CD4-positive, CD25-positive, alpha-beta regulatory T cell (primary cell): Measurements from ENCODE around the gene MEGF6. TPM values are rescaled to one million over a fixed set of nuclear protein-coding genes. Genes with fewer than 3 reads are reported as not detected.

Experiments
- ATAC-seq, 2 donors: fragments of 150-1000 bp; cut with Tn5 transposase; one replicate each; pipeline ENCODE4 v1.10.0; 2021; ENCODE audit warnings: low read depth in 2 of 2, moderate number of reproducible peaks in 2 of 2, moderate library complexity in 1 of 2
- DNase-seq, 3 donors: peaks; one replicate each; pipeline versions ENCODE4 v3.0.0 to v3.0.0-alpha.2; 2012 to 2022; ENCODE audit warnings: mixed read lengths in 1 of 3
- H3K27ac ChIP-seq: one replicate; pipeline ENCODE4 v1.7.0; 2013; ENCODE audit warnings: mild to moderate bottlenecking, low read length; ENCODE audit not compliant: insufficient read depth, poor library complexity, severe bottlenecking
- H3K27me3 ChIP-seq: one replicate; pipeline ENCODE4 v1.7.0; 2013; ENCODE audit warnings: low read length; ENCODE audit not compliant: control insufficient read depth, insufficient read depth
- H3K36me3 ChIP-seq: one replicate; pipeline ENCODE4 v1.7.0; 2013; ENCODE audit warnings: mild to moderate bottlenecking, low read length, moderate library complexity; ENCODE audit not compliant: control insufficient read depth, insufficient read depth
- H3K4me1 ChIP-seq: 2 replicates; pipeline ENCODE4 v1.7.0; 2013; ENCODE audit warnings: mild to moderate bottlenecking, low read length; ENCODE audit not compliant: insufficient read depth, control insufficient read depth, poor library complexity, severe bottlenecking
- H3K4me3 ChIP-seq: one replicate; pipeline ENCODE4 v1.7.0; 2013; ENCODE audit warnings: low read depth, mild to moderate bottlenecking, low read length, moderate library complexity
- H3K9me3 ChIP-seq, 2 experiments: 1 replicate in 1 of 2; 2 replicates in 1 of 2; pipeline ENCODE4 v1.7.0; 2013; ENCODE audit warnings: low read length in 2 of 2, mild to moderate bottlenecking in 1 of 2, moderate library complexity in 1 of 2; ENCODE audit not compliant: control insufficient read depth in 2 of 2
- H3K27ac Mint-ChIP-seq, 3 donors: one replicate each; pipeline ENCODE4 v1.8.0; 2020 to 2022; ENCODE audit warnings: mild to moderate bottlenecking in 3 of 3, mixed read lengths in 3 of 3, moderate library complexity in 2 of 3
- H3K27me3 Mint-ChIP-seq: one replicate; pipeline ENCODE4 v1.8.0; 2022; ENCODE audit warnings: mild to moderate bottlenecking, mixed read lengths
- H3K36me3 Mint-ChIP-seq: one replicate; pipeline ENCODE4 v1.8.0; 2020; ENCODE audit warnings: mixed read lengths
- H3K4me1 Mint-ChIP-seq, 4 donors: one replicate each; pipeline ENCODE4 v1.8.0; 2020 to 2022; ENCODE audit warnings: mixed read lengths in 4 of 4, mild to moderate bottlenecking in 1 of 4
- H3K4me3 Mint-ChIP-seq, 4 donors: one replicate each; pipeline ENCODE4 v1.8.0; 2020 to 2022; ENCODE audit warnings: mild to moderate bottlenecking in 4 of 4, mixed read lengths in 4 of 4, moderate library complexity in 3 of 4
- H3K9me3 Mint-ChIP-seq, 7 donors: one replicate each; pipeline ENCODE4 v1.8.0; 2020 to 2022; ENCODE audit warnings: mixed read lengths in 7 of 7, mild to moderate bottlenecking in 3 of 7, moderate library complexity in 2 of 7
- polyA plus RNA-seq, 4 donors: library from polyadenylated mRNA; unstranded; fragments of 300-500 nt; fragmentation: Illumina TruSeq; gene quantifications; one replicate each; pipeline ENCODE4 v1.2.3, GENCODE V29; 2021
- total RNA-seq: library from RNA; stranded (reverse); gene quantifications from one replicate; pipeline ENCODE4 v1.2.3, GENCODE V29; 2022

Gene MEGF6
- total and polyA plus RNA-seq, 5 donors from 2014 or later, result 4.7 to 123 (median 6.8) TPM

GRCh38 chr1:3541465-3541864 lies 69.8 kb downstream of the MEGF6 start:
- H3K9me3 Mint-ChIP-seq, result no peaks in the 10 kb centered on the region
- H3K9me3 ChIP-seq, result no peaks in the 10 kb centered on the region
- no peak for DNase-seq
- H3K36me3 Mint-ChIP-seq, result no peaks in the 10 kb centered on the region
- no peak overlapping the region for H3K27ac ChIP-seq
- no peaks in the 10 kb centered on the region for H3K27me3 ChIP-seq
- no peaks in the 10 kb centered on the region for H3K4me1 Mint-ChIP-seq
- H3K4me3 Mint-ChIP-seq, result no peak overlapping the region
- H3K36me3 ChIP-seq, result no peaks in the 10 kb centered on the region
- no peak for ATAC-seq
- H3K27ac Mint-ChIP-seq, result no peak overlapping the region
- H3K27me3 Mint-ChIP-seq, result no peaks in the 10 kb centered on the region
- no peaks in the 10 kb centered on the region for H3K4me1 ChIP-seq
- H3K4me3 ChIP-seq, result no peak overlapping the region

DNA sequence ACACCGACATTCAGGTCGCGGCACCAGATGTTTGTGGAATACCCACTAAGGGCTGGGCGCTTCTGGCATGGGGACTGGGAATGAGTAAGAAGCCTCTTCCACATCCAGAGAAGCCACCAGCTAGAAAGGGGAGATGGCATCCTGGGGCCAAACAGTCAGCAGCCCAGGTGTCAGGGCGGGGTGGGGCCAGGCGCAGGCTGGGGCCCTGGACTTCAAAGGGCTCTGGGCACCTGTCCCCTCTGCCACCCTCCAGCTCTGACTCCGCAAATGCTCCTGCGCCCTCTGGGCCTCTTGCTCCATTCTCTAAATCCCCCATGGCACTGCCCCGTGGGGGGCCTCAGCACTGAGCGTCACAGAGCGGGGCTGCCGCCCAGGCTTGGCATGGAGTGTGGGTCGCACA lies 70.4 kb downstream of the MEGF6 start:
- no peaks in the 10 kb centered on the region for H3K36me3 Mint-ChIP-seq
- Histone ChIP-seq H3K27me3 (no peaks in the 10 kb centered on the region), H3K9me3 (no peaks in the 10 kb centered on the region), H3K36me3 (no peaks in the 10 kb centered on the region), H3K4me1 (no peaks in the 10 kb centered on the region), H3K27ac (no peak overlapping the region), H3K4me3 (no peak overlapping the region)
- H3K4me1 Mint-ChIP-seq, result no peaks in the 10 kb centered on the region
- DNase-seq, result no peak
- H3K27ac Mint-ChIP-seq, result no peak overlapping the region
- no peak for ATAC-seq
- no peaks in the 10 kb centered on the region for H3K27me3 Mint-ChIP-seq
- H3K9me3 Mint-ChIP-seq, result no peaks in the 10 kb centered on the region
- H3K4me3 Mint-ChIP-seq, result no peak overlapping the region

DNA sequence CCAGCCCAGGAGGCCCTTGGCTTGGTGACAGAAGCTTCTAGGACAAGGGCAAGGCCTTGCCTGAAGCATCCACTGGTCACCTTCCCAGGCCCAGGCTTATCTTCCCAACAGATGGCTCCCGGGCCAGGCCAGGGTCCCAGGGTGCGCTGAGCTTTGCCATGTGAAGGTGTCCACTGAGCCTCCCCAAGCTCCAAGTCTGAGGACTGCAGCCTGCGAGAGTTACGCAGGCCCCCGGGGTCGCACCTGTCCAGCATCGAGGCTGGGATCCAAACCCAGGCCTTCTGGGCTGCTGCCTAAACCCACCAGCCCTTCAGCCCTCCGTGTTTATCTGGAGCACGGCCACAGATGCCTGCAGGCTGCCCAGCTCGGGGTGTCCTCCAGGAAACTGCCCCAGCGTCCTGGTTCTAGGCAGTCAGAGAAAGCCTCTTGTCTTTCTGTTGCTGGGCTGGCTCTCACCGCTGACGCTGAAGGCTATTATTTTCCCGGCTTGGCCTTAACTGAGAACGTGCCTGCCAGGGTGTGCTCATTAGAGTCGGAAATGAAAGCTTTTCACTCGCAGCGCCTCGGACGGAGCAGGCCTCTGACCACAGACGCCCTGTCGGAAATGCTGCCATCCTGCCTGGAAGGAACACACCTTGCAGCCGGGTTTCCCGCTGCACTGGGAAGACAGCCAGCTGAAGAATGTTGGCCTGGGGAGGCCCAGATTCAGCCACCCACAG lies 71.4 kb downstream of the MEGF6 start:
- H3K9me3 ChIP-seq, result no peaks in the 10 kb centered on the region
- H3K4me3 ChIP-seq, result no peak overlapping the region
- H3K27me3 ChIP-seq, result no peaks in the 10 kb centered on the region
- DNase-seq, result no peak
- H3K9me3 Mint-ChIP-seq, result no peaks in the 10 kb centered on the region
- H3K4me3 Mint-ChIP-seq, result no peak overlapping the region
- H3K36me3 Mint-ChIP-seq, result no peaks in the 10 kb centered on the region
- no peak for ATAC-seq
- H3K4me1 ChIP-seq, result no peaks in the 10 kb centered on the region
- no peaks in the 10 kb centered on the region for H3K36me3 ChIP-seq
- H3K4me1 Mint-ChIP-seq, result no peaks in the 10 kb centered on the region
- H3K27ac ChIP-seq, result no peak overlapping the region
- no peaks in the 10 kb centered on the region for H3K27me3 Mint-ChIP-seq
- no peak overlapping the region for H3K27ac Mint-ChIP-seq

DNA sequence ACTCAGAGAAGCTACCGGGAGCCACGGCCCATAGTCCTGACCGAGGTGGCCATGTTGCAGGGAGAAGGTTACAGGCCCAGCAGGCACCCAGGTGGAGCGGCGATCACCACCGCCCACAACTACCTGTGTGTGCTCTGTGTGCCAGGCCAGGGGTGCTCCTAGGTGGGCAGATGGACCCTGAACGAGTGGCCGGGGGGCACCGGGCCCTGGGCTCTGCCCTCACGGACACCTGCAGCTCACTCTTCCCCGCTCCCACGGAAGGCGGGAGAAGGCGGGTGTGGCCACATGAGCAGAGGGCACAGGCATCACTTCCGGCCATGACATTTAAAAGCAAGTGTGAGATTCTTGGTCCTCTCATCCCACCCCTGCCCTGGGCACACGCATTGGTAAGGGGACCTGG lies 73.9 kb downstream of the MEGF6 start:
- no peaks in the 10 kb centered on the region for H3K27me3 Mint-ChIP-seq
- H3K9me3 ChIP-seq, result no peaks in the 10 kb centered on the region

DNA sequence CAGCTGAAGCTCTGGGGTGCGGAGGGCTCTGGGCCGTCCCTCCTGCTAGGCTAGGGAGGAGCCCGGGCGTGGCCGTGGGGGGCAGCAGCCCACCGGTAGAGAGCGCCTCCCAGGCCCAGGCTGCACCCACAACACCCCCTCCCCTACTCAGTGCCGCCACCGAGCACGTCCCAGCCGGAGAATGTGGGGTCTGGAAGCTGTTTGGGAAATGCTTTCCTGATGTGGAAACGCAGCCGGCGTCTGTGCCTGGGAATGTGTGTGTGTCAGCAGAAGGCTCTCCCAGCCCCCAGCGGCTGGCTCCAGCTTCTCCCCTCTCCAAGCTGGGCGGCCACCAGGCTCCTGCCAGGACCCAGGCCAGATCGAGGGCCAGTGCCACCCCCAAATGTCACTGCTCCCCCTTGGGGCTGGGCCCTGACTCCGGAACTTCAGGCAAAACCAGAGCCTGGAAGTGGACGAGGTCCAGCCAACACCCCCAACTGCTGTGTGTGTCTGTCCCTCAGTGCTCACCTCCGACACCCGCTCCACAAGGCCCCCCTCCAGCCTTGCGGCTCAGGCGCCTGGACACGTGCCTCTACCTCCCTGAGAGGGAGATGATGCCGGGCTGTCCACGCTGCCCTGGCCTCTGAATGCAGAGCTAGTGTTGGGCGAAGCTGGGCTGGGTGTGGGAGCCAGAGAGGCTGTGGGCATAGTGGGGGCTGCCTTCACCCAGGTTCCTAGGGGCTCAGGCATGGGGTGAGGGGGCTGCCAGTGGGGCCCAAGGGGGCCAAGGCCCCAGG lies 74.7 kb downstream of the MEGF6 start:
- no peaks in the 10 kb centered on the region for H3K27me3 ChIP-seq
- H3K4me1 ChIP-seq, result no peaks in the 10 kb centered on the region
- peak overlapping the region in 1 of 4 donors; percentile 35 for H3K4me3 Mint-ChIP-seq
- no peaks in the 10 kb centered on the region for H3K9me3 Mint-ChIP-seq
- no peaks in the 10 kb centered on the region for H3K27me3 Mint-ChIP-seq
- ATAC-seq (no peak), DNase-seq (no peak)
- H3K4me3 ChIP-seq, result no peak overlapping the region
- no peak overlapping the region for H3K27ac Mint-ChIP-seq
- no peaks in the 10 kb centered on the region for H3K36me3 Mint-ChIP-seq
- H3K4me1 Mint-ChIP-seq, result peaks cover 0 to 3% (median 0%) of the 10 kb centered on the region in 4 donors
- no peak overlapping the region for H3K27ac ChIP-seq
- no peaks in the 10 kb centered on the region for H3K36me3 ChIP-seq
- H3K9me3 ChIP-seq, result no peaks in the 10 kb centered on the region

More for the DNA sequence above, 73.9 kb downstream of the MEGF6 start:
- Histone ChIP-seq H3K27ac (no peak overlapping the region), H3K4me1 (no peaks in the 10 kb centered on the region), H3K4me3 (no peak overlapping the region), H3K36me3 (no peaks in the 10 kb centered on the region), H3K27me3 (no peaks in the 10 kb centered on the region)
- Mint-ChIP-seq H3K36me3 (no peaks in the 10 kb centered on the region), H3K4me1 (no peaks in the 10 kb centered on the region), H3K27ac (no peak overlapping the region), H3K4me3 (no peak overlapping the region), H3K9me3 (no peaks in the 10 kb centered on the region)
- ATAC-seq (no peak), DNase-seq (no peak)

DNA sequence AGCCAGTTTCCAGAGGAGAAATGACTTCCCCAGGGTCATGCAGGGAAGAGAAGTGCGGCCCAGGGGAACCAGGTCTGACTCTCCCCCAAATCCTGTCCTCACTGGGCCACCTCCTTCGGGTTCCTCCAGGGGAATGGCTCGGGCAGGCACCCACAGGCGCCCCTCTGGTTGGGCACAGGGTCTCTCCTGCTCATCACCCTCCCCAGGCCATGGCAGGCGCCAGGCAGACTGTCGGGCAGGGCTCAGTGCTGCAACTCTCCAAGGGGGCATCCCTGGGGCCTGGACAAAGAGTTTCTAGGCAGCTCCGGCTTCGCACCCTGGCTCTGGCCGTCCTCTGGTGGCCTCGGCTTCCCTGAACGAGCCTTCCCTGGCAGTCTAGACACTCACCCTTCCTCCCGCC lies 75.6 kb downstream of the MEGF6 start:
- DNase-seq, result no peak
- no peaks in the 10 kb centered on the region for H3K27me3 Mint-ChIP-seq
- Histone ChIP-seq H3K27me3 (no peaks in the 10 kb centered on the region), H3K4me1 (no peaks in the 10 kb centered on the region), H3K36me3 (no peaks in the 10 kb centered on the region), H3K27ac (no peak overlapping the region), H3K9me3 (no peaks in the 10 kb centered on the region), H3K4me3 (no peak overlapping the region)
- H3K4me1 Mint-ChIP-seq, result peaks cover 0 to 5% (median under 1%) of the 10 kb centered on the region in 4 donors
- no peak overlapping the region for H3K4me3 Mint-ChIP-seq
- no peak overlapping the region for H3K27ac Mint-ChIP-seq
- no peaks in the 10 kb centered on the region for H3K9me3 Mint-ChIP-seq
- no peak for ATAC-seq
- H3K36me3 Mint-ChIP-seq, result no peaks in the 10 kb centered on the region

DNA sequence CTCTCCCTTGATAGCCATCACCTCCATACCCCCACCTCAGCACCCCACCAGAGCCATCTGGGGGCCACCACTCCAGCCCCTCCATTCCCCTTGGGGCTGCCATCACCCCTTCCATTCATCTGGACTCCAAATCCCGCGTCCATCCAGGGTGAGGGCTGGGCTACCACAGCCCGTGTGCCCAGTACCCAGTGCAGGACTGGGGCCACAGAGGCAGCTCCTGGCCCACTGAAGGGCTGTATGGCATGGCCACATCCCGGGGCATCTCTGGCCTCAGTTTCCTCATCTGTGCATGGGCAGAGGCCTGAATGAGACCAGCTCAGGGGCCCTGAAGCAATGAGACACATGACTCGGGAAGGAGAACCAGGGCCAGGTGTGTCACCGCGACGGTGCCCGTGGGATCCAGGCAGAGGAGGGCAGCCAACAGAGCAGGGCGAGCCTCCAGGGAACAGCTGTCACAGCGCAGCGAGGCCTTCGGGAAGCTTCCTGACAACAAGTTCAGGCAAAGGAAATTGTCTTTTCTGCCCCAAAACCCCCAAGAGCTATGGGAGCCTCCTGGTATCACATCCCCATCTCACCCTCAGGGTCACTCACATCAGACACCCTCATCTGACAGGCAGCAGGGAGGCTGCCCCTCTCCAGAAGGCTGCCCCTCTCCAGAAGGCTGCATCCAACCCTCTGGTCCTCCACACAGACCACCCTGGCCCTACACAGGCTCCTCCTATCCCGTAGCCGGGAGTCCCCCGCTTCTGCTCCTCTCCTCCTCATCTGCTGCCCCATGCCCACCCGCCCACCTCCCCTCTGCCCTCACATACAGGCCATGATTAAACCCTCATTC lies 76.3 kb downstream of the MEGF6 start:
- Histone ChIP-seq H3K36me3 (no peaks in the 10 kb centered on the region), H3K4me3 (no peak overlapping the region), H3K27ac (no peak overlapping the region), H3K9me3 (no peaks in the 10 kb centered on the region), H3K27me3 (no peaks in the 10 kb centered on the region), H3K4me1 (peaks cover 5% of the 10 kb centered on the region)
- no peak overlapping the region for H3K27ac Mint-ChIP-seq
- peaks cover 0 to 10% (median under 1%) of the 10 kb centered on the region in 4 donors for H3K4me1 Mint-ChIP-seq
- no peak for ATAC-seq
- no peaks in the 10 kb centered on the region for H3K9me3 Mint-ChIP-seq
- no peak overlapping the region for H3K4me3 Mint-ChIP-seq
- H3K27me3 Mint-ChIP-seq, result no peaks in the 10 kb centered on the region
- H3K36me3 Mint-ChIP-seq, result no peaks in the 10 kb centered on the region
- no peak for DNase-seq
